ENCODE data around the gene TIMM29. TPM values are rescaled to one million over a fixed set of nuclear protein-coding genes. Genes with fewer than 3 reads are reported as not detected.

TIMM29 gene
- total and polyA plus RNA-seq, 9 of the 15 experiments (the other 6 are each of a cell fraction or from before 2014, with no cell fraction given), result 2.4 to 29.4 (median 16.3) TPM

GRCh38 chr19:10922638-10923014 lies 6.0 kb upstream of the TIMM29 start:
- FAIRE-seq, result no peak
- H3K4me3 ChIP-seq, result no peak overlapping the region
- peaks cover 5 to 43% of the 10 kb centered on the region in 2 experiments; a peak in 4 of 5 replicates for H3K4me1 ChIP-seq (replicated peaks in 1 of 2; ENCODE audit: control insufficient read depth in 2 of 2, insufficient read depth in 2 of 2, low read length in 2 of 2)
- ATAC-seq, result peak; percentile 5; the same call in 2 of the 3 replicates
- BruUV-seq (replicated peaks), result TSS peak; percentile 50
- H3K36me3 ChIP-seq (ENCODE audit: control insufficient read depth, insufficient read depth, low read length), result peaks cover 75% of the 10 kb centered on the region; the same call in 2 of the 3 replicates
- H3K9me1 ChIP-seq (ENCODE audit: control insufficient read depth, insufficient read depth, low read length), result peaks cover 5% of the 10 kb centered on the region
- POLR2A ChIA-PET, result interaction anchor here (1.3 to 1.4 kb wide), 2 partner anchors 11 to 42 kb away, joined by 3 to 4 read pairs; no protein-coding TSS in a partner anchor
- H3K27ac ChIP-seq (ENCODE audit: extremely low read depth, low read depth, low read length), result no peak overlapping the region
- no peaks in the 10 kb centered on the region for H4K20me1 ChIP-seq (replicated peaks; ENCODE audit: control insufficient read depth, insufficient read depth, low read length)
- intact Hi-C loops (cut with micrococcal nuclease) (no loop called here), in situ Hi-C loops (cut with MboI) (no loop called here)
- H2AFZ ChIP-seq (ENCODE audit: low read depth, low read length), result no peak overlapping the region
- no peak overlapping the region for H3K9ac ChIP-seq (ENCODE audit: insufficient read depth in 1 of 2, low read depth in 2 of 2, low read length in 2 of 2)
- CTCF ChIA-PET (ENCODE audit: low intra/inter-chr PET ratio), result no interaction called here
- WGBS (ENCODE audit: insufficient coverage, low coverage, missing lambda C conversion rate), result 87% methylated on average over 4 of the region's 13 CpGs
- no peaks in the 10 kb centered on the region for H3K9me3 ChIP-seq (replicated peaks; ENCODE audit: control insufficient read depth, insufficient read depth, low read depth, low read length)
- no peaks in the 10 kb centered on the region for H3K27me3 ChIP-seq (ENCODE audit: control insufficient read depth in 2 of 2, insufficient read depth in 2 of 2, low read length in 2 of 2)
- peak in 1 of 4 experiments; percentile 10 for DNase-seq (ENCODE audit: extremely low read depth in 1 of 4, low spot score in 3 of 4)
- peaks cover 6% of the 10 kb centered on the region for H3K79me2 ChIP-seq (ENCODE audit: control insufficient read depth, insufficient read depth, low read length)
- H3K4me2 ChIP-seq (ENCODE audit: insufficient read depth, low read length), result no peak overlapping the region
- TF ChIP-seq TEAD1 (CRISPR knock-in tag; IDR thresholded peaks at IDR 0.05), result no peak
- 0 out of 6 replicates have a peak, but pooled peaks of 1 of the 3 experiments have one; percentile 17 for TF ChIP-seq CTCF (IDR thresholded peaks at IDR 0.05 in 2 of 3, conservative IDR thresholded peaks at IDR 0.05 in 1 of 3; ENCODE audit: insufficient read depth in 2 of 3, low read depth in 1 of 3, low read length in 3 of 3)
- TF ChIP-seq CTBP1 (IDR thresholded peaks at IDR 0.05; ENCODE audit: borderline replicate concordance), result no peak
- no peak for TF ChIP-seq BACH1 (tag; IDR thresholded peaks at IDR 0.05)
- no peak for TF ChIP-seq THAP12 (CRISPR knock-in tag; IDR thresholded peaks at IDR 0.05)
- no peak for TF ChIP-seq PRDM10 (IDR thresholded peaks at IDR 0.05; ENCODE audit: partially characterized antibody)
- TF ChIP-seq BRF1 (IDR thresholded peaks at IDR 0.05; ENCODE audit: borderline replicate concordance, extremely low read depth, insufficient read length), result no peak
- no peak for TF ChIP-seq NR4A1 (CRISPR knock-in tag; IDR thresholded peaks at IDR 0.05)
- TF ChIP-seq NR4A1 (tag; IDR thresholded peaks at IDR 0.05), result no peak
- TF ChIP-seq PATZ1 (CRISPR knock-in tag; IDR thresholded peaks at IDR 0.05; ENCODE audit: borderline replicate concordance), result no peak
- TF ChIP-seq FOXM1 (IDR thresholded peaks at IDR 0.05; ENCODE audit: low read depth), result no peak
- TF ChIP-seq FOXM1 (CRISPR knock-in tag; IDR thresholded peaks at IDR 0.05; ENCODE audit: low read depth), result no peak

All from K562 (cell line).